HG03565 (cell line): Measurements from ENCODE around the gene ASMT.
"Not testable (repeated sequence)": the region's sequence is repeated elsewhere in the genome, so short reads cannot be mapped to it uniquely, and the experiment has no call there.

Experiments used
- ATAC-seq: cut with Tn5 transposase; IDR thresholded peaks from one replicate; pipeline ENCODE4 v1.9.1; 2021; ENCODE audit warnings: mild to moderate bottlenecking, moderate library complexity; ENCODE audit not compliant: unreplicated experiment

The ASMT gene, protein sequence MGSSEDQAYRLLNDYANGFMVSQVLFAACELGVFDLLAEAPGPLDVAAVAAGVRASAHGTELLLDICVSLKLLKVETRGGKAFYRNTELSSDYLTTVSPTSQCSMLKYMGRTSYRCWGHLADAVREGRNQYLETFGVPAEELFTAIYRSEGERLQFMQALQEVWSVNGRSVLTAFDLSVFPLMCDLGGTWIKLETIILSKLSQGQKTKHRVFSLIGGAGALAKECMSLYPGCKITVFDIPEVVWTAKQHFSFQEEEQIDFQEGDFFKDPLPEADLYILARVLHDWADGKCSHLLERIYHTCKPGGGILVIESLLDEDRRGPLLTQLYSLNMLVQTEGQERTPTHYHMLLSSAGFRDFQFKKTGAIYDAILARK

DNA sequence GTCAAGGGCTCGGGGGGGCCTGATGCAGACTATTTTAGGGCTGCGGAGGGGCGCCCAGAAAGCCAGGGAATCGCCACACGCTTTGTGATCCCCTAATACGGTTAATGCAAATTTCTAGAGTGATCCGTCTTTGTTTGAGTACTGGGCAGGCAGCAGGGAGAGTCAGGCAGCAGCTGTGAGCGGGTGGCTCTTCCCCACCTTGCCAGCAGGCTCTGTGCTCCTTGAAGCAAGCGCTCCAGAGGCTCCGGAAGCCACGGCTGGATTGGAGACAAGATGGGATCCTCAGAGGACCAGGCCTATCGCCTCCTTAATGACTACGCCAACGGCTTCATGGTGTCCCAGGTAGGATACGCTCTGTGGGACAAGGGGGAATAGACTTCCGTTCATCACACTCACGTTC lies at the start of gene ASMT:
TSS of gene ASMT (plus strand) at position 133 of the 400 bp plus-strand sequence. CDS start at position 274, 141 bp downstream.
- ATAC-seq = no peak

DNA sequence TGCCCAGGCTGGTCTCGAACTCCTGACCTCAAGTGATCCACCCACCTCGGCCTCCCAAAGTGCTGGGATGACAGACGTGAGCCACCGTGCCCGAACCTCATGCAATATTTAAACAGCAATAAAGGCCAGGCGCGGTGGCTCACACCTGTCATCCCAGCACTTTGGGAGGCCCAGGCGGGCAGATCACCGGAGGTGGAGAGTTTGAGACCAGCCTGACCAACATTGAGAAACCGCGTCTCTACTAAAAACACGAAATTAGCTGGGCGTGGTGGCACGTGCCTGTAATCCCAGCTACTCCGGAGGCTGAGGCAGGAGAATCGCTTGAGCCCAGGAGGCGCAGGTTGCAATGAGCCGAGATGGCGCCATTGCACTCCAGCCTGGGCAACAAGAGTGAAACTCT lies 40.7 kb upstream of the ASMT start:
- not testable (repeated sequence) for ATAC-seq

DNA sequence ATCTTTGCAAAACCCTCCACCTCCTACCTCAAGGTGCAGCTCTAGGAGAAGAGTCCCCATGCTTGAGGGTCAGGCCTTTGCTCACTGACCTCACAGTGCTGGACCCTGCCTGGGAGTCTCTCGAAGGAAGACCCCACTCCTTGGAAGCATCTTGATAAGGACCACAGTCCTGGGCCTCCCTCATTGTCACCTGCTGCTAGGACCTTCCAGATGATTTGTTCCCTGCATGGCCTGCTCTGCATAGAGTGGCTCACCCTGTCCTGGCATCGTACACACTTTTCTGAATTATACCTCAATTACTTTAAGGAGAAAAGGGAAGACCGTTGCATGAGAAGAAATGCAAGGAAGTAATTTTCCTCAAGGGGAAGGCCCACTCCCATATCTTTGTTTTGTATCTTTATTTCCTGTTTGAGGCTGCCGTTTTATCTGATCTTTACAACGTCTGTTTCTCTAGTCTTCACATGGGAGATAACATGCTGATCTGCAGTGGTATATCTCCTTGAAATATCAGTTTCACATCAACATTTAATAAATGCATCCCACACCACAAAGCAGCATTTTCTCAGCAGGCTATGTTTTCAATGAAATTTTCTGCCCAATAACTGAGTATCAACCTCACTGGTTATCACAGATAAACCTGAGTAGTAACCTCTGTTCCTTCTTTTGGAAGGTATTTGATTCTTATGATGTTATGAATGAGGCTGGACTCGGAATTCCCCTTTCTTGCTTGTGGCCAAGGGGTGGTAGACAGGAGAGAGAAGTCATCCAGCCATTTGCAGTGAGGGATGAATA lies 38.5 kb upstream of the ASMT start:
- no peak for ATAC-seq

DNA sequence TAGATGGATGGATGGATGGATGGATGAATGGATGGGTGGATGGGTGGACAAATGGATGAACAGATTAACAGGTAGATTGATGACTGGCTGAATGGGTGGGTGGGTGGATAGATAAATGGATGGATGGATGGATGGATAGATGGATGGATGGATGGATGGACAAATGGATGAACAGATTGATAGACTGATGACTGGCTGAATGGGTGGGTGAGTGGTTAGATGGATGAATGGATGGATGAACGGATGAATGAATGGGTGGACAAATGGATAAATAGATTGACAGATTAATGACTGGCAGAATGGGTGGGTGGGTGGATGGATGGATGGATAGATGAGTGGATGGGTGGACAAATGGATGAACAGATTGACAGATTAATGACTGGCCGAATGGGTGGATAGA lies 37.0 kb upstream of the ASMT start:
- ATAC-seq = no peak

DNA sequence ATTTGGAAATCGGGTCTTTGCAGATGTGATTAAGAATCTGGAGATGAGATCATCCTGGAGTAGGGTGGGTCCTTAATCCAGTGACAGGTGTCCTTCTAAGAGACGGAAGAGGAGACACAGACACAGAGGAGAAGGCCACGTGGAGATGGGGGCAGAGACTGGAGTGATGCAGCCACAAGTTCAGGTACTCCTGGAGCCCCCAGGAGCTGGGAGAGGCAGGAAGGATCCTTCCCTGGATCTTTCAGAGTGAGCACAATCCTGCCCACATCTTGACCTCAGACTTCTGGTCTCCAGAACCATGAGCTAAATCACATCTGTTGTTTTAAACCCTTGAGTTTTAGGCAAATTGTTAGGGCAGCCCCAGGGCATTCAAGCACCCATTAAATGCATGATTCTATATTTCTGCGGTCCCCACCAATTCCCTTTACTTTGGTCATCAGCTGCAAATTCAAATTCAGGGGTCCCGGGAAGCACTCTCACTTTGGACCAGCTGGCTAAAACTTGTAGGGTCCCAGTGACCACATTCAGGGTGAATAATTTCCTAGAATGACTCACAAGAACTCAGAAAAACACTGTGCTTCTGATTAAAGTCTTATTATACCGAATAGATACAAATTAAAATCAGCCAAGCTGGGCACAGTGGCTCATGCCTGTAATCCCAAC lies 36.2 kb upstream of the ASMT start:
- ATAC-seq = no peak

DNA sequence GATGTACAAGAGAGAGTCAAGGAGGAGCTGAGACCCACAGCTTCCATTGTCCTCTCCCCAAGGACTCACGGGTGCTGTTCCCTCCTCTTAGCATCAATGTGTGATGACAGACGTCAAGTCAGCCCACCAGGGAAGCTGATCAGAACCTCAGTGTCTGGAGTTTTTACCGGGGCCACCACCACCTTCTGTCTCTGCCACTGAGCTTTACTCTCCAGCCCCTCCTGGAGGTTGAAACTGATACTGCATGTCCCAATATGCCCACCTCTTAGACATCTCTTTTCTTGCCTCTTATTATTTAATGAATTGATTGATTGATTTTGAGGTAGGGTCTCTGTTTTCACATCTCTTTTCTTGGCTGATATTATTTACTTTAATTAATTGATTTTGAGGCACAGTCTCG lies 33.7 kb upstream of the ASMT start:
- ATAC-seq = peak; percentile 33

DNA sequence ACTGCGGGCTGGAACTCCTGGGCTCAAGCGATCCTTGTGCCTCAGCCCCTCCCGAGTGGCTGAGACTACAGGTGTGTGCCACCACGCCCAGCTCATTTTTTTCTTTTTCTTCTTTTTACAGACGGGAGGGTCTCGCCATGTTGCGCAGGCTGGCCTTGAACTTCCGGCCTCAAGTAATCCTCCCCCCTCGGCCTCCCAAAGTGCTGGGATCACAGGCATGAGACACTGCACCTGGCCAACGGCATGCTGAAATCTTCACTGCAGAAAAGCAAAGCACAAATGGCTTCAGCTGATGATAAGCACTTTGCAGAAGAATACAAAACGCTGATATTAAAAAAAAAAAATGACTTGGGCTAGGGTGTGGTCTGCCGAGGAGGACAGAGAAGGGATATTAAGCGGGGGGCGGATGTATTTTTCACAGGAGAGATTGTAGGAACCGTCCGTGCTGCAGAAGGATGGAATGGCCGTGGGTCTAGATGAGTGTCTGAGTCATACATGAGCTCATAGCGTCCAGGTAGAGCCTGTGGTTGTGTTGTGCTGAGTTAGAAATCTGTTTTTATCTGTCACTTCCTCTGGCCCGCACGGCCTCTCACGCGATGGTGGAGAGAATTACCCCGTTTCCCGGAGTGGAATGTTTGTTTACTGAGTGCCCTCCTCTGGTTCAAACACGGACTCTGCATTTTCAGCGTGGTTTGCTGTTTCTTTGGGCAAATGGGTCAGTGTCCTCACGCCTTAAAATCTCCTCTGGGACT lies 32.0 kb upstream of the ASMT start:
- peak; percentile 89 for ATAC-seq

DNA sequence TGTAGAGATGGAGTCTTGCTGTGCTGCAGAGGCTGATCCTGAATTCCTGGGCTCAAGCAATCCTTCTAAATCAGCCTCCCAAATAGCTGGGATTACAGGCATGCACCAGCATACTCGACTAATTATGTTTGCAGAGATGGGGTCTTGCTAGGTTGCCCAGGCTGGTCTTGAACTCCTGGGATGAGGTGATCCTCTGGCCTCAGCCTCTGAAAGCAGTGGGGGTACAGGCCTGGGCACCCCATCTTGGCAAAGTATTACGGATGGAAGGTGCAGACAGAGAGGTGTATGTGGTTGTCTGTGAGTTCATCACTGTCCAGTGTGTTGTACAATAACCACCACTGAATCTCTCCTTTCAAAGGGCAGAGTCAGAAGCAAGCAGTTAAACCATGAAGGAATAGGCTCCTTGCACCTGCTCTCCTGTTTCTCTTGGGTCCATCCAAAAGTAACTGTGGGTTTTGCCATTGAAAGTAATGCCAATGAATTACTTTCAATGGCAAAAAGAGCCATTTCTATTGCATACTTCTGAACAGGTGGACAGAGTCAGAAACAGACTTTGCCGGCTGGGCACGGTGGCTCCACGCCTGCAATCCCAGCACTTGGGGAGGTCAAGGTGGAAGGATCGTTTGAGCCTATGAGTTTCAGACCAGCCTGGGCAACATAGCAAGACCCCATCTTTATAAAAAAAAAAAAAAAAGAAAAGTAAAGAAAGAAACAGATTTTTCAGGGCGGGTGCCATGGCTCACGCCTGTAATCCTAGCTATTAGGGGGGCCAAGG lies 30.4 kb upstream of the ASMT start:
- ATAC-seq = no peak

DNA sequence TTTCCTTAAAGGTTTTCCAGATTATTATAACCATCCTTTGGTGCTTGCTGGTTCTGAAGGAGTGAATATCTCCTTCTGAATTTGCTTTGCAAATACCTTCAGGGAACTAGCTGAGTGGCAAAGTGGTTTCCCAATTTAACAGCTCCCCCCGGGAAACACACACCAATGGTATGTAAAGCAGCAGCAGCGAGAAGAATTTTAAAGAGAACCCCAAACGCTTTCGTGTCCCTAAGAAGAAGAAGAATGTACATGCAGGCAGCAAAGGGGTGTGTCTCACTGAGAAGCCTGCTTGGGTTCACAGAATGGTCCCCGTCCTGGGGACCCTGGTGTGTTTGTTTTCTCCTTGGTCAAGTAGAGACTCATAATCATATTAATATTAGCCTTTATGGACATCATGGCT lies 27.7 kb upstream of the ASMT start:
- no peak for ATAC-seq

DNA sequence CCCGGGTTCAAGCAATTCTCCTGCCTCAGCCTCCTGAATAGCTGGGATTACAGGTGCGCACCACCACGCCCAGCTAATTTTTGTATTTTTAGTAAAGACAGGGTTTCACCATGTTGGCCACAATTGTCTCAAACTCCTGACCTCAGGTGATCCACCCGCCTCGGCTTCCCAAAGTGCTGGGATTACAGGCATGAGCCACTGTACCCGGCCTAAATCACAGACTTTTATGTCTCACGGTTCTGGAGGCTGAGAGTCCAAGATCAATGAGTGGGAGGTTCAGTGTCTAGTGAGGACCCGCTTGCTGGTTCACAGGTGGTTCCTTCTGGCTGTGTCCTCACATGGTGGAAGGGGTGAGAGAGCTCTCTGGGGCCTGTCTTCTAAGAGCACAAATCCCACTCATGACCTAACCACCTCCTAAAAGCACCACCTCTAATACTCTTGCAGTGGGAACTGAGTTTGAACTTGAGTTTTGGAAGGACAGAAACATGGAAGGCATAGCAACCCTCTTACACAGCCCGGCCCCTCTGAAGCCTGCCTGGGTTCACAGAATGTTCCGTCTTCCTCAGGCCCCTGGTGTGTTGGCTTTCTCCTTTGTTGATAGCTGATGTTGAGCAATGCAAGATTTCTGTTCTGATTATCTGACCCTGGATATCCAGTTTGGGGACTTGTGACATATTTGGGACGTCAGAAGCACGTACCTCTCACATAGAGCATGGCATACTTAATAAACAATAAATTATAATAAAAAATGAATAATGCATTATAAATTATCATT lies 25.3 kb upstream of the ASMT start:
- no peak for ATAC-seq

DNA sequence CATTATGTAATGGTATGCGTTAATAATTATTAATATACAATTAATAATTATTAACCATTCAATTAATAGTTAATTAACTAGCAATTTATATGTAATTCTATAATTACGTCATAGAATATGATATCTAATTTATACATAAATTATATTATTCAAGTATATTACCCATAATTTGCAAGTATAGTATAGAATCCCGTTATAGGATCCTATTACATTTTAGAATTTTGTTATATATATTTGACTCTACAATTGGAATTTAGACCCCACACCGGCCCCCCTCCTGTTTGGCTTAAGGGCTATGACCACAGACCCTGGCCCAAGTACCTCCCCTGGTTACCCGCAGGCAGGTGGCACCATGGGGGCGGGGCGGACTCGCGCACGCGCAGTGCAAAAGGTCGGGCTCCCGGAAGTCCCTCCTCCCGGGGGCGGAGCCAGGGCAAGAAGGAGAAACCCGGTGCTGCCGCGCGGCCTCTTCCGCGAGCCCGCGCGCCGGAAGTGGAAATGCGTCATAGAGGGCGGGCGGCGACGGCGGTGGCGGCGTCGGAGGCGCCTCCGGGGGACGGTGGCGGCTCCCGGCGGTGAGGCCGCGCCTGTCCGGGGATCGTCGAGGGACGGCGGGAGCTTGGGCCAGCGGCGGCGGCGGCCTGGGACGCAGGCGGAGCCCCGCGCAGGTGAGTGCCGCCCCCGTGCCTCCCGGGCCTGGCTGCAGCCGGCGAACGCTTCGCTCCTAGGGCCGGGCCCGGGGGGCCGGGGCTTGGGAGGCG lies 23.6 kb upstream of the ASMT start, which contains the start of gene AKAP17A:
TSS of gene AKAP17A (plus strand) at position 503 of the 761 bp plus-strand sequence. CDS start 1,859 bp downstream, outside the sequence.
- ATAC-seq = peak; percentile 72

DNA sequence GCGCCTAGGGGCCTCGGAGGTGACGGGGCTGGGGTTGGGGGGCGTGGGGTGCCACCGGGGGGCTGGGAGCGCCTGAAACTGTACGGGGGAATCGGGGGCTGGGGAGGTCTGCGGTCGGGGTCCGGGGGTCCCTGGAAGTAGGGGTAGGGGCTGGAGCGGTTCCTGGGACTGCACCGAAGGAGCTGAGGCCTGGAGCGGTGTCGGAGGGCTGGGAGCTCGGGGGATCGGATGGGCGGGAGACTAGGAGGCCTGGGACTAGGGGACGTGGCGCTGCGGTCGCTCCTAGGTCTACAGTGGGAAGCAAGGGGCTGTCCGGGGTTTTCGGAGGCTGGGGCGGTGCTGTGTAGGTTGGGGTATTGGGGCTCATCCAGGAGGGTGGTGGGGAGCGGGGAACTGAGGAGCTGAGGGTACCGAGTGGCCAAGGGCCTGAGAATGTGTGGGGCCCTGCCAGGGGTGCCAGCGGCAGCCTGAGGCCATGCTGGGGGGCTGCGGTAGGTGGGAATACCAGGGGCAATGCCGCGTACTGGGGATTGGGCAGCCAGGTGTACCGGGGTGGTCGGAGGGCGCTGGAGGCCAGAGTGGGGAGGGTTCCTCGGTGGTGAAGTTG lies 22.9 kb upstream of the ASMT start:
- ATAC-seq = no peak

DNA sequence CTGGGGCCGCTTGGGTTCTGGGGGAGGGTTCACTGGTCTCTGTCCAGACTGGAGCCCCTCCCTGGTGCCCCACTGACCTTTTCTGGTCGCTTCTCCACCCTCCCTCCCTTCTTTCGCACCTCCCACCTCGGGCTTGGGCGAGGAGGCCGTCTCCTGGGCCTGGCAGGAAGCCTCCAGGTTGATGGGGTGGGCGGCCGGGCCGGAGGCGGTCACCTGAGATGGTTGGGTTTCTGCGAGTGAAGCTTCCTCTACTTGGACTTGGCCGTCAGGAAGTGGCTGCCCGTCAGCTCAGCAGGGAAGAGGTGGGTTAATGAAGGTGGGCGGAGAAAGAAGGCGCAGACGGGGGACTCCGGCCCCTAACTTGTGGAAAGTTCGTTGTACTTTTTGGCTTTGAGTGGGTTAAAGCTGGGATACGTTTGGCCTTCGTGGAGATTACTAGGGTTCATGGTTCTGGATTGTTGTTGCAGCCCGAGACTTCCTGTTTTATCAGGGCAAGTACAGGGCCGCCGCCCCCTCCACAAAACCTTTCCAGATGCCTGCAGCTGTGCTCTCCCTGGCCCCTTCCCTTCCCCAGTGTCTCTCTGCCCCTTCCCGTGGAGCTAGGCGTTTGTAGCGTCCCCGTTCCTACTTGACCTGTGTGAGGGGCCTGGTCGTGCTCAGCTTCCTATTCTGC lies 22.3 kb upstream of the ASMT start:
- peak; percentile 38 for ATAC-seq

DNA sequence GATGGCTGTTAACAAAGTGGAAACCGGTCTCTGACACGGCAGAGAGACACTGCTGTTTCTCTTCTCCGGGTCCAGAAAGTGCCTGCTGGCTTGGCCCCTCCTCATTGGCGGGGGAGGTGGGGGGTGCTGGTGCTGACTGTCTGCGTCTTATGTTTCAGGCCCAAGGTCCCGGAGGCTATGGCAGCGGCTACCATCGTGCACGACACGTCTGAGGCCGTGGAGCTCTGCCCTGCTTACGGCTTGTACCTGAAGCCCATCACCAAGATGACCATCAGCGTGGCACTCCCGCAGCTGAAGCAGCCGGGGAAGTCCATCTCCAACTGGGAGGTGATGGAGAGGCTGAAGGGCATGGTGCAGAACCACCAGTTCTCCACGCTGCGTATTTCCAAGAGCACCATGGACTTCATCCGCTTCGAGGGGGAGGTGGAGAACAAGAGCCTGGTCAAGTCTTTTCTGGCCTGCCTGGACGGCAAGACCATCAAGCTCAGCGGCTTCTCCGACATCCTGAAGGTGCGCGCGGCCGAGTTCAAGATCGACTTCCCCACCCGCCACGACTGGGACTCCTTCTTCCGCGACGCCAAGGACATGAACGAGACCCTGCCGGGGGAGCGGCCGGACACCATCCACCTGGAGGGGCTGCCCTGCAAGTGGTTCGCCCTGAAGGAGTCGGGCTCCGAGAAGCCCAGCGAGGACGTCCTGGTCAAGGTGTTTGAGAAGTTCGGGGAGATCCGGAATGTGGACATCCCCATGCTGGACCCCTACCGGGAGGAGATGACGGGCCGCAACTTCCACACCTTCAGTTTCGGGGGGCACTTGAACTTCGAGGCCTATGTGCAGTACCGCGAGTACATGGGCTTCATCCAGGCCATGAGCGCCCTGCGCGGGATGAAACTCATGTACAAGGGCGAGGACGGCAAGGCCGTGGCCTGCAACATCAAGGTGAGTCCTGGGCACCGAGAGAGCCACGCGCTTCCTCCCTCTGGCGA lies 21.3 kb upstream of the ASMT start:
- no peak for ATAC-seq

DNA sequence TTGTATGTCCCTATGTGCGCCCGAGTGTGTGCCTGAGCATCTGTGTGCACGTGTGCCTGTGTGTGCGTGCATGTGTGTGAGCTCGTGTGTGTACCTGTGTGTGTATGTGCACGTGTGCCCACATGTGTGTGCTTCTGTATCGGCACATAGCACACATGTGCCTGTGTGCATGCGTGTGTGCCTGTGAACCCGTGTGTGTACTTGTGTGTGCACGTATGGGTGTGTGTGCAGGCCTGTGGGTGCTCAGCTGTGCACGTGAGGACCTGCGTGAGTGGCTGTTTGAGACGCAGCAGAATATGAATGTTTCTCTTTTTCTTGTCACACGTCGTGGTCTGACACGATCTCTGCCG lies 19.2 kb upstream of the ASMT start:
- ATAC-seq = no peak

DNA sequence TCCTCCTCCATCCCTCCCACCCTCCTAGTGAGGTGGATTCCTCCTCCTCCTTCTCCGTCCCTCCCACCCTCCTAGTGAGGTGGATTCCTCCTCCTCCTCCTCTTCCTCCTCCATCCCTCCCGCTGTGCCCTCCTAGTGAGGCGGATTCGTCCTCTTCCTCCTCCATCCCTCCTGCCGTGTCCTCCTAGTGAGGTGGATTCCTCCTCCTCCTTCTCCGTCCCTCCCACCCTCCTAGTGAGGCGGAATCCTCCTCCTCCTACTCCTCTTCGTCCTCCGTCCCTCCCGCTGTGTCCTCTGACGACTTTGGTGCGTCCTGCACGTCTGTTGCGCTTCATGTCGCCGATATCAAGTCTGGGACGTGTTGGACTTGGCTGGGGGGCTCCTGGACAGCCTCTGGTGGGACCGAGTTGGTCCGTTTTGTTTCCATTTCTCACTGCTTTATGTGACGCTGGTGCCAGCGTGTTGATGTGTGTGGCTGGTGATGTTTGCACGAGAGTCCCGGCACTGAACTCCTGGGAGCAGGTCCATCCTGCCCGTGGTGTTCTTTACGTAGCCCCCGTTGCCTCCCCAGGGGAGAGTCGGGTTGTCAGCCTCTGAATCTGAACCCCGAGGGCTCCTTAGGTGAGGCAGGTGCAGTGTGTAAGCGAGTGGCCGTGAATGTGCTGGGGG lies 18.0 kb upstream of the ASMT start:
- no peak for ATAC-seq
